IPS-18a (cell line): ENCODE data around the gene RASAL1.
"Not testable (repeated sequence)": the region's sequence is repeated elsewhere in the genome, so short reads cannot be mapped to it uniquely, and the experiment has no call there.

Experiments used
- H3K27ac ChIP-seq: one replicate; pipeline ENCODE4 v1.5.1; 2013; ENCODE audit warnings: low read length
- H3K27me3 ChIP-seq: one replicate; pipeline ENCODE4 v1.6.1; 2013; ENCODE audit warnings: mild to moderate bottlenecking, low read length; ENCODE audit not compliant: control insufficient read depth, insufficient read depth
- H3K36me3 ChIP-seq: one replicate; pipeline ENCODE4 v1.6.1; 2013; ENCODE audit warnings: low read depth, low read length; ENCODE audit not compliant: control insufficient read depth
- H3K4me1 ChIP-seq: one replicate; pipeline ENCODE4 v1.6.1; 2013; ENCODE audit warnings: low read depth, low read length; ENCODE audit not compliant: control insufficient read depth
- H3K4me3 ChIP-seq: one replicate; pipeline ENCODE4 v1.5.1; 2013; ENCODE audit warnings: low read length
- H3K9ac ChIP-seq: one replicate; pipeline ENCODE4 v1.6.1; 2013; ENCODE audit warnings: mild to moderate bottlenecking, low read length, moderate library complexity
- H3K9me3 ChIP-seq: one replicate; pipeline ENCODE4 v1.6.1; 2013; ENCODE audit warnings: low read depth, low read length; ENCODE audit not compliant: control insufficient read depth

The RASAL1 gene

DNA sequence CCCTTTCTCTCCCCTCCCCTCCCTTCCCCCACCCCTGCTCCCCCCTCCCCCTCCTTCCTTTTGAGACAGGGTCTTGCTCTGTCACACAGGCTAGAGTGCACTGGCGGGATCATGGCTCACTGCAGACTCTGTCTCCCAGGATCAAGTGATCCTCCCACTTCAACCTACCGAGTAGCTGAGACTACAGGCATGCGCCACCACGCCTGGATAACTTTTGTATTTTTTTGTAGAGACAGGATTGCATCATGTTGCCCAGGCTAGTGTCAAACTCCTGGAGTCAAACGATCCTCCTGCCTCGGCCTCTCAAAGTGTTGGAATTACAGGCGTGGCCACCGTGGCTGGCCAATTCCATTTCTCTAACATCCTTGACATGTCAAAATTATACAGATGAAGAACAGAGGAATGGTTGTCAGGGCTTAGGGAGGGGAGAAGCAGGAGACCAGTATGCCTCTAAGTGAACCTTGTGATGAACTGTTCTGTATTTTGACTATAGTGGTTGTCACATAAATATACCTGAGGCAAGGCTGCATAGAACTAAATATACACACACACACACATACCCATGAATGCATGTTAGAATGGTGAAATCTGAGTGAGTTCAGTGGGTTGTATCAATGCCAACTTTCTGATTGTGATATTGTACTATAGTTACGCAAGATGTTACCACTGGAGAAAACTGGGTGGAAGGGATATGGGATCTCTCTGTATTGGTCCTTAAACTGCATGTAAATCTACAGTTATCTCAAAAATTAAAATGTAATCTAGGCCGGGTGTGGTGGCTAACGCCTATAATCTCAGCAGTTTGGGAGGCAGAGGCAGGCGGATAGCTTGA lies 10.4 kb upstream of the RASAL1 start:
- no peak overlapping the region for H3K9ac ChIP-seq
- H3K36me3 ChIP-seq: no peaks in the 10 kb centered on the region
- peaks cover 7% of the 10 kb centered on the region for H3K27me3 ChIP-seq
- no peaks in the 10 kb centered on the region for H3K9me3 ChIP-seq
- no peak overlapping the region for H3K27ac ChIP-seq
- peaks cover 6% of the 10 kb centered on the region for H3K4me1 ChIP-seq
- no peak overlapping the region for H3K4me3 ChIP-seq

DNA sequence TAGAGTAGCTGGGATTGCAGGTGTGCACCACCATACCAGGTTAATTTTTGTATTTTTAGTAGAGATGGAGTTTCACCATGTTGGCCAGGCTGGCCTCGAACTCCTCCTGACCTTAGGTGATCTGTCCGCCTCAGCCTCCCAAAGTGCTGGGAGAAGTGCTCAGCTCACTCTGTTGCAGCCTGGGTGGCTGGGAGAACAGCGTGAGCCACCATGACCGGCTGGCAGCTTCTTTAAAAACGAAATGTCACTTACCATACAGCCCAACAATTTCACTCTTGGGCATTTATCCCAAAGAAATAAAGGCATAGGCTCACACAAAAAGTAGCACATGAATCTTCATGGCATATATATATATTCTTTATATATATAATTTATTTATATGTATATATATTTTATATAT lies 9.2 kb upstream of the RASAL1 start:
- Histone ChIP-seq H3K36me3 (no peaks in the 10 kb centered on the region), H3K27ac (no peak overlapping the region), H3K4me1 (peaks cover 2% of the 10 kb centered on the region), H3K4me3 (no peak overlapping the region), H3K9ac (no peak overlapping the region), H3K27me3 (peaks cover under 1% of the 10 kb centered on the region), H3K9me3 (no peaks in the 10 kb centered on the region)

- no peaks in the 10 kb centered on the region for H3K27me3 ChIP-seq
- no peaks in the 10 kb centered on the region for H3K4me1 ChIP-seq
- no peaks in the 10 kb centered on the region for H3K9me3 ChIP-seq
- no peaks in the 10 kb centered on the region for H3K36me3 ChIP-seq
- H3K9ac ChIP-seq: no peak overlapping the region
- no peak overlapping the region for H3K4me3 ChIP-seq
- no peak overlapping the region for H3K27ac ChIP-seq
Measured at GRCh38 chr12:113143959-113144358, 8.4 kb upstream of the RASAL1 start.

DNA sequence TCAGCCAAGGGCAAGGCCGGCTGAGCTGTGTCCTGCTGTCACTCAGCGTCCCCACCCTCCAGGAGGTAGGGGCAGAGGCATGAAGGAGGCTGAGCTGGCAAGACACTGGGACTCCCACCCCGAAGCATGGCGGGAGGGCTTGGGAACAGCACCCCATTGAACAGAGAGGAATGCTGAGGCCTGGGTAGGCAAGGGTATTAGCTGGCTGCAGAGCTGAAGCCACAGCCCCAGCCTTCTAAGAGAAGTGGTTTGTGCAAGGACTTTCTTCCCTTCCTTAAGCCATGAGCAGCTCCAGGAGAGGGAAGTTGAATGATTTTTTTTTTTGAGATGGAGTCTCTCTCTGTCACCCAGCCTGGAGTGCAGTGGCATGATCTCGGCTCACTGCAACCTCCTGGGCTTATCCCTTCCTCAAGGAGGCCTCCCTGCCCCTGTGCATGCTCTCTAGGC lies 7.3 kb upstream of the RASAL1 start:
- Histone ChIP-seq H3K9ac (no peak overlapping the region), H3K36me3 (no peaks in the 10 kb centered on the region), H3K27ac (no peak overlapping the region)

DNA sequence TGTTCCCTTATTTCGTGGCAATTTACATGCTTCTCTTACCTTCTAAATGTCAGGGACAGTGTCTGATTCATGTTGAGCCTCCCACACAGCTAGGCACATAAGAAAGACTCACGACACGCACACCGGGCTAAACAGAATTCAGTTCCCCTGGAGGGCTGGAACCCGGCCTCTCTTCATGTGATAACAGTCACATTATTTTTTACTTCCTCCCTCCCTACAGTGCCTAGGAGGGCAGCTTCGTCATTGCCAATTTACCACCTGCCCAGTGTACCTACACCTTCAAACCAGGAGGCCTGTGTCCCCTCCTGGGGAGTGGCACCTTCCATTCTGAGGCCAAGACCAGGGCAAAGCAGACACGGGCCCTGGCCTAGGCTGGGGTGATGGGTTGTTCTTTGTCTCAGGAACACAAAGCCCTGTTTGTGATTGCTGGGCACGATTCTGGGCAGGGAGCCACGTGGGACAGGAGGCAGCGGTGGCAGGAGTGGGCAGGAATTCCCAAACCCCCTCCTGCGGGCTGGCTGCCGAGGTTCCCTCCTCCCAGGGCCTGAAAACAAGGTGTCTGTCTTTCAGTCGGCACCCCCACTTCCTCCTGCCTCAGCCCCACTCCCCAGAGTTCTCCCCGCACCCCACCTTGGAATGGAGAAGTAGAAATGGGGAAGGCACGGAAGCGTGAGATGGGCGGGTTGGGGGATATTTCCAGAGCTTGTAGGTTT lies 6.8 kb upstream of the RASAL1 start:
- Histone ChIP-seq H3K27ac (no peak overlapping the region), H3K36me3 (no peaks in the 10 kb centered on the region), H3K4me3 (no peak overlapping the region), H3K4me1 (no peaks in the 10 kb centered on the region), H3K9me3 (no peaks in the 10 kb centered on the region), H3K27me3 (no peaks in the 10 kb centered on the region), H3K9ac (no peak overlapping the region)

More for the DNA sequence above, 7.3 kb upstream of the RASAL1 start:
- Histone ChIP-seq H3K4me3 (no peak overlapping the region), H3K9me3 (no peaks in the 10 kb centered on the region), H3K27me3 (no peaks in the 10 kb centered on the region), H3K4me1 (no peaks in the 10 kb centered on the region)

DNA sequence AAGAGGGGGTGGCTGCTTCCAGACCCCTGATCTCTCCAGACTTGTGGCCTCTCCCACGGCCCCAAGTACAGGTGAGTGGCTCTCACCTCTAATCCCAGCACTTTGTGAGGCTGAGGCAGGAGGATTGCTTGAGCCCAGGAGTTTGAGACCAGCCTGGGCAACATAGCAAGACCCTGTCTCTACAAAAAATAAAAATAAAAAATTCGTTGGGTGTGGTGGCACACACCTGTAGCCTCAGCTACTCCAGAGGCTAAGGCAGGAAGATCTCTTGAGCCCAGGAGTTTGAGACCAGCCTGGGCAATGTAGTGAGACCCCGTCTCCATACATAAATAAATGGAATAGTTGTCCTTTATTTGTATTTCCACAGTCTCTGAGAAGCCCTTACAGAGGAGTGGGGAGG lies 6.2 kb upstream of the RASAL1 start:
- not testable (repeated sequence) for H3K4me1 ChIP-seq, H3K4me3 ChIP-seq, H3K27ac ChIP-seq, H3K9me3 ChIP-seq, H3K36me3 ChIP-seq, H3K9ac ChIP-seq, H3K27me3 ChIP-seq

DNA sequence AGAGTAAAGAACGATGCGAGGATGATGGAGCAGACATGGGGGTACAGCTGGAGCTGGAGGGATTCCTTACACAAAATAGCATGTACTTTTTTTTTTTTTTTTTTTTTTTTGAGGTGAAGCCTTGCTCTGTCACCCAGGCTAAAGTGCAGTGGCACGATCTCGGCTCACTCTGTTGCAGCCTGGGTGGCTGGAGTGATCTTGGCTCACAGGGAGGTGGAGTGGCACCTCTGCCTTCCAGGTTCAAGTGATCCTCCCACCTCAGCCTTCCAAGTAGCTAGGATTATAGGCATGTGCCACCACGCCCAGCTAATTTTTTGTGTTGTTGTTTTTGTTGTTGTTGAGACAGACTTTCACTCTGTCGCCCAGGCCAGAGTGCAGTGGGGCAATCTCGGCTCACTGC lies 5.1 kb upstream of the RASAL1 start:
- H3K27ac ChIP-seq: no peak overlapping the region
- H3K9ac ChIP-seq: no peak overlapping the region
- H3K4me1 ChIP-seq: peaks cover 6% of the 10 kb centered on the region
- no peak overlapping the region for H3K4me3 ChIP-seq
- no peaks in the 10 kb centered on the region for H3K36me3 ChIP-seq
- H3K27me3 ChIP-seq: peaks cover 9% of the 10 kb centered on the region
- H3K9me3 ChIP-seq: no peaks in the 10 kb centered on the region

DNA sequence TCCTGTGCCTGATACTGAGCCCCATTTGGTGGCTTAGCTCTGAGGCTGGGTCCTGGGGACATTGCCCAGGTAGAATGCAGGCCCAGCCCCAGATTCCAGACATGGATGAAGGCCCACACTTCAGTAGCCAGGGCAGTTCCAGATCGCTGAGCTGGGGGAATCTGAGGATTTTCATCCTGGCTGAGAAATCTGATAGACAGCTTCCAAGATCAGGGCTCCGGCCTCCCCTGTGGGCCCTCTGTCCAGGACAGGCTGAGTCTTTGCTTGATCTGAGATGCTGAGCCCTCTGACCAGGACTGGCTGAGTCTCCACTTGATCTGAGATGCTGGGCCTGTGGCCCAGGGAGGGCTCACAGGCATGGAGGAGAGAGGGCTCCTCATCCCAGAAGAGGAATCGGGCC lies 3.3 kb upstream of the RASAL1 start:
- Histone ChIP-seq H3K4me3 (no peak overlapping the region), H3K9ac (no peak overlapping the region), H3K27ac (no peak overlapping the region), H3K9me3 (no peaks in the 10 kb centered on the region), H3K36me3 (no peaks in the 10 kb centered on the region), H3K27me3 (peaks cover 24% of the 10 kb centered on the region), H3K4me1 (peaks cover 6% of the 10 kb centered on the region)

DNA sequence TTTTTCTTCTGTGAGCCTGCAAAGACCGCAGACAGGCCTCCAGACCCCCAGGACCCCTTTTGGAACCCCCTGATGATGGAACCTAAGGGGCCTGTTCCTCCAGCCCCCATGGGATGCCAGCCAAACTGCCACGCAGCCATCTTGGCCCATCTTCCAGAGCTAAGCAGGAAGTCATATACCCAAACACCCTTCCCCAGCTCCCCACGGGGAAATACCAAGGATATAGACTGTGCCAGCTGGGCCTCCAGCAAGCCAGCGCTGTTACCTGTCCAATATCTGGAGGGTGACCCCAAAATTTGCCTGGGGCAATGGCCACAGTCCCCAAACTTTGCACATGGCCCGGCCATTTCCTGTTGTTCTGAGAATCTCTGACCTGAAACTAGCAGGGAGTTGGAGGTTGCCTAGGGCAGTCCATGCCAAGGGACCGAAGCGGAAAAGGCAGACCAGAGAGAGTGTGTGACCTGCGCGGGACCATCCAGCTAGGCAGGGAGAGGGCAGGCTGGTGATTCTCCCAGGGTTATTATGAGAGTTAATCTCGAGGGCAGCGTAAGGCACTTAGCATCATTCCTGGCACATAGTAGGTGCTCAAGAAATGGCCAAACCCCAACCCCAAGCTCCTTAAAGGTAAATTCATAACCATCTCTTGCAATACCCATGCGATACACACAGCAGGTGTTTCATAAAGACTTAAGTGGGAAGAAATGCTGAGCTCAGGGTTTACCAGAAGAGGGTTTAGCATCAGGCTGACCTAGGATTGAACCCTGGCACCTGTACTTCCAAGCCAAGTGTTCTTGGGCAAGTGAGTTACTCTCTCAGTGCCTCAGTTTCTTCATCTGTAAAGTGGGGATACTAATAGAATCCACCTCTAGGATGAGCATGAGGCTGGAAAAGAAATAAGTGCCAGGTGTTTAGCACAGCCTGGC lies 2.6 kb upstream of the RASAL1 start:
- Histone ChIP-seq H3K27ac (no peak overlapping the region), H3K9me3 (no peaks in the 10 kb centered on the region), H3K4me3 (no peak overlapping the region), H3K4me1 (peaks cover 6% of the 10 kb centered on the region), H3K27me3 (peaks cover 24% of the 10 kb centered on the region), H3K9ac (no peak overlapping the region), H3K36me3 (no peaks in the 10 kb centered on the region)

DNA sequence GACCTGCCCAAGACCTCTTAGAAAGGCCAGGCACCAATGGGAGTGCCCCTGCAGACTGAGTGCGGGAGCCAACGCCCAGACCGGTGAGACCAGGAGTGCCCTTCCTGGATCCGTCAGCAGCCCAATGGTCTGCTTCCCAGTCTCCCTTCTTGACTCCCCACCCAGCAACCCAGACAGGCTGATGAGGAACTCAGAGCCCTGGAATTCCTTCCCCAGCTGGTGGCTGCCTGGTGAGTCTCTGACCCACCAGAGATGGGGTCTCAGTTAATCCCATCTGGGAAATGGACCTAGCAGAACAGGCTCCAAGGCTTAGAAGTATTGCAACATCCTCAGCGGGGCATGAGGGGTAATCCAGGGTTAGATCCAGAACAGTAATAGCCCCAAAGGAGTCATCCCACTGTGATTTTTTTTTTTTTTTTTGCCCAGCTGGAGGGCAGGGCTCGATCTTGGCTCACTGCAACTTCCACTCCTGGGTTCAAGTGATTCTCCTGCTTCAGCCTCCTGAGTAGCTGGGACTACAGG lies 1.5 kb upstream of the RASAL1 start:
- H3K9me3 ChIP-seq: no peaks in the 10 kb centered on the region
- H3K4me1 ChIP-seq: peaks cover 6% of the 10 kb centered on the region
- peaks cover 24% of the 10 kb centered on the region for H3K27me3 ChIP-seq
- no peaks in the 10 kb centered on the region for H3K36me3 ChIP-seq
- H3K9ac ChIP-seq: no peak overlapping the region
- H3K27ac ChIP-seq: no peak overlapping the region
- no peak overlapping the region for H3K4me3 ChIP-seq
